ENCODE results near the gene COPA. TPM values are rescaled to one million over a fixed set of nuclear protein-coding genes. Genes with fewer than 3 reads are reported as not detected.

Gene COPA
- total and polyA plus RNA-seq, 2 donors (not counting 3 experiments of a cell fraction or from before 2014, with no cell fraction given): 127 to 185 TPM

- H3K27ac ChIP-seq (ENCODE audit: insufficient read depth, low read depth, low read length): no peak overlapping the region
- CTCF ChIA-PET: interaction anchor here (1.0 to 6.7 kb wide), 8 partner anchors 10 to 289 kb away, joined by 3 to 100 read pairs (median 4); no protein-coding TSS in a partner anchor
- no peaks in the 10 kb centered on the region for H3K9me3 ChIP-seq (replicated peaks; ENCODE audit: control insufficient read depth, insufficient read depth, low read length)
- DNase-seq (ENCODE audit: low read depth, low spot score): no peak
- no peaks in the 10 kb centered on the region for H3K36me3 ChIP-seq (ENCODE audit: control insufficient read depth in 2 of 2, extremely low read depth in 1 of 2, insufficient read depth in 2 of 2, low read length in 2 of 2)
- H2AFZ ChIP-seq (ENCODE audit: low read depth, low read length): no peak overlapping the region
- dilution Hi-C loops (cut with MboI; ENCODE audit: extremely low pct_ligation_motif_present, low sequenced_read_pairs): no loop called here
- H3K4me2 ChIP-seq (ENCODE audit: insufficient read depth, low read length): no peak overlapping the region
- no TSS peak for BruUV-seq (replicated peaks)
- no peak overlapping the region for H3K9ac ChIP-seq (replicated peaks; ENCODE audit: extremely low read depth, insufficient read depth, low read length)
- H3K4me1 ChIP-seq (ENCODE audit: control insufficient read depth, extremely low read depth, insufficient read depth, low read length): no peaks in the 10 kb centered on the region
- H4K20me1 ChIP-seq (replicated peaks; ENCODE audit: control insufficient read depth, extremely low read depth, insufficient read depth, low read length): no peaks in the 10 kb centered on the region
- no peak overlapping the region for H3K4me3 ChIP-seq (replicated peaks in 1 of 3; ENCODE audit: insufficient read depth in 1 of 3, low read depth in 1 of 3, low read length in 3 of 3)
- TF ChIP-seq JUN (IDR thresholded peaks at IDR 0.05; ENCODE audit: borderline replicate concordance, insufficient read depth, insufficient read length, low read depth): no peak
- TF ChIP-seq FOS (IDR thresholded peaks at IDR 0.05; ENCODE audit: borderline replicate concordance, insufficient read depth, low read length): no peak
- TF ChIP-seq CTCF (IDR thresholded peaks at IDR 0.05; ENCODE audit: extremely low read depth in 1 of 2, insufficient read depth in 1 of 2, low read depth in 1 of 2, low read length in 2 of 2): no peak
- TF ChIP-seq EZH2 (IDR thresholded peaks at IDR 0.05; ENCODE audit: borderline replicate concordance, low read depth, low read length, severe bottlenecking): no peak
- intact Hi-C loops (cut with micrococcal nuclease): no loop called here
- peaks cover 15 to 20% of the 10 kb centered on the region in 2 experiments for H3K27me3 ChIP-seq (ENCODE audit: control insufficient read depth in 2 of 2, insufficient read depth in 2 of 2, low read length in 2 of 2)
- no peaks in the 10 kb centered on the region for H3K79me2 ChIP-seq (ENCODE audit: control insufficient read depth, insufficient read depth, low read length)
- H3K9me1 ChIP-seq (replicated peaks; ENCODE audit: control insufficient read depth, extremely low read depth, insufficient read depth, low read length): no peaks in the 10 kb centered on the region
- no peak for FAIRE-seq
- POLR2A ChIA-PET: no interaction called here
Observed at GRCh38 chr1:160373696-160374095, 30.6 kb upstream of the COPA start.

- Histone ChIP-seq H3K4me3 (replicated peaks in 1 of 3; ENCODE audit: insufficient read depth in 1 of 3, low read depth in 1 of 3, low read length in 3 of 3) (no peak overlapping the region), H3K36me3 (ENCODE audit: control insufficient read depth in 2 of 2, extremely low read depth in 1 of 2, insufficient read depth in 2 of 2, low read length in 2 of 2) (no peaks in the 10 kb centered on the region), H4K20me1 (replicated peaks; ENCODE audit: control insufficient read depth, extremely low read depth, insufficient read depth, low read length) (no peaks in the 10 kb centered on the region), H3K9ac (replicated peaks; ENCODE audit: extremely low read depth, insufficient read depth, low read length) (no peak overlapping the region), H2AFZ (ENCODE audit: low read depth, low read length) (no peak overlapping the region), H3K27me3 (ENCODE audit: control insufficient read depth in 2 of 2, insufficient read depth in 2 of 2, low read length in 2 of 2) (peaks cover 7 to 22% of the 10 kb centered on the region in 2 experiments), H3K4me2 (ENCODE audit: insufficient read depth, low read length) (no peak overlapping the region), H3K9me3 (replicated peaks; ENCODE audit: control insufficient read depth, insufficient read depth, low read length) (no peaks in the 10 kb centered on the region), H3K4me1 (ENCODE audit: control insufficient read depth, extremely low read depth, insufficient read depth, low read length) (no peaks in the 10 kb centered on the region), H3K27ac (ENCODE audit: insufficient read depth, low read depth, low read length) (no peak overlapping the region), H3K9me1 (replicated peaks; ENCODE audit: control insufficient read depth, extremely low read depth, insufficient read depth, low read length) (no peaks in the 10 kb centered on the region), H3K79me2 (ENCODE audit: control insufficient read depth, insufficient read depth, low read length) (no peaks in the 10 kb centered on the region)
- intact Hi-C loops (cut with micrococcal nuclease) (no loop called here), dilution Hi-C loops (cut with MboI; ENCODE audit: extremely low pct_ligation_motif_present, low sequenced_read_pairs) (no loop called here)
- ChIA-PET CTCF (interaction anchor here (1.1 to 2.9 kb wide), 4 partner anchors 9 to 178 kb away, joined by 3 to 9 read pairs (median 4); no protein-coding TSS in a partner anchor), POLR2A (no interaction called here)
- no TSS peak for BruUV-seq (replicated peaks)
- FAIRE-seq: no peak
- no peak for TF ChIP-seq JUN (IDR thresholded peaks at IDR 0.05; ENCODE audit: borderline replicate concordance, insufficient read depth, insufficient read length, low read depth)
- TF ChIP-seq MAX (IDR thresholded peaks at IDR 0.05; ENCODE audit: insufficient read depth, insufficient read length): no peak
- TF ChIP-seq GATA2 (IDR thresholded peaks at IDR 0.05; ENCODE audit: insufficient read depth, insufficient read length, low read depth, low read length): no peak
- TF ChIP-seq EZH2 (IDR thresholded peaks at IDR 0.05; ENCODE audit: borderline replicate concordance, low read depth, low read length, severe bottlenecking): no peak
- no peak for TF ChIP-seq POLR2AphosphoS5 (IDR thresholded peaks at IDR 0.05; ENCODE audit: insufficient read depth, low read depth, low read length)
- no peak for TF ChIP-seq MYC (IDR thresholded peaks at IDR 0.05; ENCODE audit: low read depth, low read length)
- no peak for TF ChIP-seq POLR2A (IDR thresholded peaks at IDR 0.05; ENCODE audit: low read depth, low read length)
- no peak for TF ChIP-seq FOS (IDR thresholded peaks at IDR 0.05; ENCODE audit: borderline replicate concordance, insufficient read depth, low read length)
- no peak for TF ChIP-seq CTCF (IDR thresholded peaks at IDR 0.05; ENCODE audit: extremely low read depth in 1 of 2, insufficient read depth in 1 of 2, low read depth in 1 of 2, low read length in 2 of 2)
- no peak for DNase-seq (ENCODE audit: low read depth, low spot score)
Observed at GRCh38 chr1:160371756-160372155, 28.7 kb upstream of the COPA start.

Data from endothelial cell of umbilical vein (primary cell).